HEK293T (cell line): ENCODE results near the gene LILRA5.

ENCODE experiments used
- ARNT ChIP-seq: fragments of 450-650 bp; IDR thresholded peaks from 2 replicates; pipeline ENCODE4 v1.6.1; 2017; ENCODE audit warnings: mild to moderate bottlenecking
- BHLHE40 ChIP-seq: fragments of 450-650 bp; IDR thresholded peaks from 2 replicates; pipeline ENCODE4 v1.6.1; 2016; ENCODE audit warnings: mild to moderate bottlenecking, moderate library complexity, borderline replicate concordance
- CTBP1 ChIP-seq: fragments of 450-650 bp; IDR thresholded peaks from 2 replicates; pipeline ENCODE4 v1.6.1; 2016; ENCODE audit warnings: borderline replicate concordance
- ELF4 ChIP-seq: fragments of 450-650 bp; IDR thresholded peaks from 2 replicates; pipeline ENCODE4 v1.6.1; 2017; ENCODE audit warnings: antibody characterized with exemption
- FOXA1 ChIP-seq: fragments of 450-650 bp; IDR thresholded peaks from 2 replicates; pipeline ENCODE4 v1.6.1; 2016; ENCODE audit warnings: mild to moderate bottlenecking
- FOXK2 ChIP-seq: fragments of 450-650 bp; IDR thresholded peaks from 2 replicates; pipeline ENCODE4 v1.6.1; 2016; ENCODE audit warnings: mild to moderate bottlenecking
- FOXM1 ChIP-seq: fragments of 450-650 bp; IDR thresholded peaks from 2 replicates; pipeline ENCODE4 v1.6.1; 2017; ENCODE audit warnings: mild to moderate bottlenecking, borderline replicate concordance
- HDGF ChIP-seq: fragments of 450-650 bp; IDR thresholded peaks from 2 replicates; pipeline ENCODE4 v1.6.1; 2017; ENCODE audit warnings: antibody characterized with exemption, borderline replicate concordance
- L3MBTL2 ChIP-seq: fragments of 450-650 bp; conservative IDR thresholded peaks from 2 replicates; pipeline ENCODE4 v1.6.1; 2016; ENCODE audit warnings: mild to moderate bottlenecking
- NFRKB ChIP-seq: fragments of 450-650 bp; IDR thresholded peaks from 2 replicates; pipeline ENCODE4 v1.6.1; 2016; ENCODE audit warnings: mild to moderate bottlenecking, moderate library complexity
- SP1 ChIP-seq: fragments of 450-650 bp; IDR thresholded peaks from 2 replicates; pipeline ENCODE4 v1.6.1; 2017
- SUZ12 ChIP-seq: fragments of 450-650 bp; IDR thresholded peaks from 2 replicates; pipeline ENCODE4 v1.6.1; 2016; ENCODE audit warnings: mild to moderate bottlenecking

GRCh38 chr19:54332149-54332548, 19.2 kb upstream of the LILRA5 start:
- TF ChIP-seq SP1 (no peak), BHLHE40 (no peak), FOXA1 (no peak), HDGF (no peak), CTBP1 (no peak), FOXM1 (no peak), ARNT (no peak), ELF4 (no peak), FOXK2 (no peak), NFRKB (no peak), L3MBTL2 (no peak), SUZ12 (no peak)
